SU-DHL-6 (cell line): ENCODE results near the gene AMMECR1L.

ENCODE experiments used
- H2AFZ ChIP-seq: fragments of 200-600 bp; sonication (generic); 2 replicates; pipeline ENCODE4 v1.6.1; 2014; ENCODE audit warnings: low read depth, mild to moderate bottlenecking, moderate library complexity, mixed read lengths, antibody characterized with exemption, low read length; ENCODE audit not compliant: severe bottlenecking
- H3F3A ChIP-seq: fragments of 200-600 bp; shearing (Covaris generic); 2 replicates; pipeline ENCODE4 v1.6.0; 2016; ENCODE audit warnings: antibody characterized with exemption, mild to moderate bottlenecking; ENCODE audit not compliant: insufficient read depth
- H3K27ac ChIP-seq: fragments of 200-600 bp; sonication (generic); 2 replicates; pipeline ENCODE4 v1.5.1; 2016; ENCODE audit warnings: low read depth, mild to moderate bottlenecking, low read length, moderate library complexity, mixed read lengths
- H3K27me3 ChIP-seq: fragments of 200-600 bp; sonication (generic), shearing (Covaris generic); 2 replicates; pipeline ENCODE4 v1.6.0; 2014; ENCODE audit warnings: mild to moderate bottlenecking, low read length
- H3K36me3 ChIP-seq: fragments of 200-600 bp; sonication (generic); 2 replicates; pipeline ENCODE4 v1.6.1; 2014; ENCODE audit warnings: mild to moderate bottlenecking, low read length, mixed read lengths
- H3K4me2 ChIP-seq: fragments of 300-600, 200-600 bp; shearing (Covaris generic), sonication (generic); 2 replicates; pipeline ENCODE4 v1.6.0; 2014; ENCODE audit warnings: low read length, low read depth, mild to moderate bottlenecking; ENCODE audit not compliant: poor library complexity, severe bottlenecking
- H3K4me3 ChIP-seq: fragments of 200-600 bp; sonication (generic); 2 replicates; pipeline ENCODE4 v1.5.1; 2014; ENCODE audit warnings: antibody characterized with exemption, low read length, mild to moderate bottlenecking, mixed read lengths; ENCODE audit not compliant: insufficient read depth, poor library complexity, severe bottlenecking
- H3K79me2 ChIP-seq: fragments of 200-600 bp; sonication (generic); 2 replicates; pipeline ENCODE4 v1.6.1; 2014; ENCODE audit warnings: mild to moderate bottlenecking, low read length, moderate library complexity; ENCODE audit not compliant: insufficient read depth
- H3K9ac ChIP-seq: fragments of 200-600 bp; sonication (generic); 2 replicates; pipeline ENCODE4 v1.7.0; 2014; ENCODE audit warnings: mild to moderate bottlenecking, low read length
- H3K9me2 ChIP-seq: fragments of 200-600 bp; sonication (generic); replicated peaks from 2 replicates; pipeline ENCODE4 v1.6.1; 2014; ENCODE audit warnings: low read length; ENCODE audit not compliant: insufficient read depth
- H3K9me3 ChIP-seq: fragments of 200-600 bp; sonication (generic); 2 replicates; pipeline ENCODE4 v1.6.1; 2014; ENCODE audit warnings: low read length, mixed read lengths; ENCODE audit not compliant: insufficient read depth
- H4K20me1 ChIP-seq: fragments of 200-600 bp; sonication (generic); 2 replicates; pipeline ENCODE4 v1.6.1; 2014; ENCODE audit warnings: low read depth, mild to moderate bottlenecking, antibody characterized with exemption, low read length, moderate library complexity, mixed read lengths
- EZH2phosphoT487 ChIP-seq: fragments of 200-600 bp; sonication (generic), shearing (Covaris generic); conservative IDR thresholded peaks from 2 replicates; pipeline ENCODE4 v1.6.1; 2018; ENCODE audit warnings: mild to moderate bottlenecking, antibody characterized with exemption, low read length, moderate library complexity, mixed read lengths
- TF ChIP-seq, protein P1 (sequence below): fragments of 200-600 bp; sonication (generic); IDR thresholded peaks from one replicate; pipeline ENCODE4 v1.5.1; 2017; ENCODE audit warnings: antibody characterized with exemption, mild to moderate bottlenecking, low read length, moderate library complexity; ENCODE audit not compliant: insufficient read depth, poor library complexity, severe bottlenecking

Gene AMMECR1L

DNA sequence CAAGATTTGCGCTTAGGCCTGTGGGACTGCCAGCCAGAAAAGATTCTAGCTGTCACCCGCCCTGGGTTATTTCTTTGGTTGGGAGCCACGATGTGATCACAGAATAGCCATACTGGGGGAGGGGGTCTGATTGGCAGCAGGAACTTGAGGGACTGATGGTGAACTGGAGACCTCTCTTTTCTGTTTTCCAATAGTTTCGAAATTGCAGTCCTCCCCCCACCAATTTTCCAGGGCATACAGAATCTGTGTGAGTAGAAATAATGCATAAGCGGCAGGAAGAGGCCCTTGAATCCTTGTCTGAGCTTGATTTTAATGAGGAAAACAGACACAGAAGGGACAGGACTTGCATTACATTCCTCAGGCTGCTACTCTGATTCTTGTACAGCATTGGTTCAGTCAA lies 25.6 kb downstream of the AMMECR1L start:
- H3K79me2 ChIP-seq, result peaks cover 27% of the 10 kb centered on the region
- H3K27me3 ChIP-seq, result no peaks in the 10 kb centered on the region
- H3K27ac ChIP-seq, result peak overlapping the region; percentile 41
- no peak for TF ChIP-seq EZH2phosphoT487
- TF ChIP-seq, protein P1, sequence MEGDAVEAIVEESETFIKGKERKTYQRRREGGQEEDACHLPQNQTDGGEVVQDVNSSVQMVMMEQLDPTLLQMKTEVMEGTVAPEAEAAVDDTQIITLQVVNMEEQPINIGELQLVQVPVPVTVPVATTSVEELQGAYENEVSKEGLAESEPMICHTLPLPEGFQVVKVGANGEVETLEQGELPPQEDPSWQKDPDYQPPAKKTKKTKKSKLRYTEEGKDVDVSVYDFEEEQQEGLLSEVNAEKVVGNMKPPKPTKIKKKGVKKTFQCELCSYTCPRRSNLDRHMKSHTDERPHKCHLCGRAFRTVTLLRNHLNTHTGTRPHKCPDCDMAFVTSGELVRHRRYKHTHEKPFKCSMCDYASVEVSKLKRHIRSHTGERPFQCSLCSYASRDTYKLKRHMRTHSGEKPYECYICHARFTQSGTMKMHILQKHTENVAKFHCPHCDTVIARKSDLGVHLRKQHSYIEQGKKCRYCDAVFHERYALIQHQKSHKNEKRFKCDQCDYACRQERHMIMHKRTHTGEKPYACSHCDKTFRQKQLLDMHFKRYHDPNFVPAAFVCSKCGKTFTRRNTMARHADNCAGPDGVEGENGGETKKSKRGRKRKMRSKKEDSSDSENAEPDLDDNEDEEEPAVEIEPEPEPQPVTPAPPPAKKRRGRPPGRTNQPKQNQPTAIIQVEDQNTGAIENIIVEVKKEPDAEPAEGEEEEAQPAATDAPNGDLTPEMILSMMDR, result no peak
- no peaks in the 10 kb centered on the region for H3K9me3 ChIP-seq
- peak overlapping the region; percentile 38 for H3K4me2 ChIP-seq
- no peaks in the 10 kb centered on the region for H3K9me2 ChIP-seq
- peaks cover 24% of the 10 kb centered on the region for H3F3A ChIP-seq
- H3K9ac ChIP-seq, result 0 out of 2 replicates have a peak overlapping the region, but pooled peaks have one; percentile 4
- H3K4me3 ChIP-seq, result no peak overlapping the region
- 0 out of 2 replicates have a peak, but pooled peaks cover 7% of the 10 kb centered on the region for H4K20me1 ChIP-seq
- 0 out of 2 replicates have a peak, but pooled peaks cover 5% of the 10 kb centered on the region for H3K36me3 ChIP-seq
- no peak overlapping the region for H2AFZ ChIP-seq

DNA sequence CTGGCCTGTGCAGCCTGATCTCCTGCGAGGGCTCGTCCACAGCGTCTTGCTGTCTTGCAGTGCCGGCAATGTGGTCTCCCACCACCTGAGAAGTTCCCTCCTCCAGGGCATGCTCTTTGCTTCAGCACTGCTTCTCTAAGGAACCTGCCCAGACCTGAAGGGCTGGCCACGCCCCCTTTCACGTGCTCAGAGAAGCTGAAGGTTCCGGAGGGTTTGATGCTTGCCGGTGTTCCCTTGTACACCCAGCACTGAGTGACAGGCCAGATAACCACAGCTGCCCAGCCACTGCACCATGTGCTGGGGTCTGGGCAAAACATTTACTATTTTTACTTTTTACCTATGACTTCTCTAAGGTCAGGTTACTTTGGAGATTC lies 26.1 kb downstream of the AMMECR1L start:
- Histone ChIP-seq H2AFZ (no peak overlapping the region), H3K4me3 (no peak overlapping the region), H3K4me2 (peak overlapping the region; percentile 38), H4K20me1 (0 out of 2 replicates have a peak, but pooled peaks cover 7% of the 10 kb centered on the region), H3K9me3 (no peaks in the 10 kb centered on the region), H3K79me2 (peaks cover 32% of the 10 kb centered on the region), H3K36me3 (0 out of 2 replicates have a peak, but pooled peaks cover 3% of the 10 kb centered on the region), H3F3A (peaks cover 24% of the 10 kb centered on the region), H3K27me3 (no peaks in the 10 kb centered on the region), H3K27ac (peak overlapping the region; percentile 41), H3K9ac (0 out of 2 replicates have a peak overlapping the region, but pooled peaks have one; percentile 4), H3K9me2 (no peaks in the 10 kb centered on the region)
- no peak for TF ChIP-seq EZH2phosphoT487
- TF ChIP-seq, protein P1, result no peak

DNA sequence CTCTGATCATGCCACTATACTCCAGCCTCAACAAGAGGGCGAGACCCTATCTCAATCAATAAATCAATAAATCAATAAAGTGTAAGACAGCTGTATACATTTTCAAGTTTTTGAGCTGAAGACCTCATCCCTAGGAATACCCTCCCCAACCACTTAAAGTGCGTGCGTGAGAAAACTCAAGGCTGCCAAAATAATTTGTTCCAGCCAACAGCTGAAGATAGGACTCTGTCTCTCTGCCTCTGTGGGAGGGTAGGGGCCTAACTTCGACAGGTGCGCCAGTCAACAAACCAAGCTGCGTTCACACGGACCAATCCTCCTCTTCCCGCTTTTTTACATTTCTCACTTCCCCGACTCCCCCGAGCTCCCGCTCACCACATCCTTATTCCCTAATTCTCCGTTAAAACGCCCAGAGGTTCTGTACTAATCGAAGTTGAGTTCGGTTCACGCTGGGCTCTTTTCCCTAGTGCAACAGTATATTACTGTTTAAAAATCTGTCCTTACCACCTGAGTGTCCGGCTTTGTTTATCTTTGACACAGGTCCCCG lies 28.4 kb downstream of the AMMECR1L start:
- Histone ChIP-seq H3K27me3 (no peaks in the 10 kb centered on the region), H4K20me1 (peaks cover 15% of the 10 kb centered on the region), H2AFZ (peak overlapping the region; percentile 66)

More for the DNA sequence above, 28.4 kb downstream of the AMMECR1L start:
- TF ChIP-seq, protein P1, result no peak
- TF ChIP-seq EZH2phosphoT487, result no peak
- Histone ChIP-seq H3K9me2 (no peaks in the 10 kb centered on the region), H3K9me3 (no peaks in the 10 kb centered on the region), H3K9ac (peak overlapping the region; percentile 99), H3K27ac (peak overlapping the region; percentile 80), H3K36me3 (0 out of 2 replicates have a peak, but pooled peaks cover 6% of the 10 kb centered on the region), H3K4me3 (peak overlapping the region; percentile 100), H3K4me2 (peak overlapping the region; percentile 97), H3F3A (peaks cover 24% of the 10 kb centered on the region), H3K79me2 (peaks cover 55% of the 10 kb centered on the region)
